SK-N-SH treated with all-trans-retinoic acid at 6 μM for 48 hours (cell line): ENCODE data around the gene ZFP3.
"Not testable (repeated sequence)": the region's sequence is repeated elsewhere in the genome, so short reads cannot be mapped to it uniquely, and the experiment has no call there.

ENCODE experiments used
- ATAC-seq: fragments of 200-7000 bp; cut with Tn5 transposase; 3 replicates; pipeline ENCODE4 v1.9.1; 2020; ENCODE audit warnings: mild to moderate bottlenecking, moderate library complexity
- ARNTL ChIP-seq: fragments of 450-650 bp; formaldehyde crosslinking; IDR thresholded peaks from 2 replicates; pipeline ENCODE4 v1.5.0; 2020; ENCODE audit warnings: low read depth, mild to moderate bottlenecking, moderate library complexity, borderline replicate concordance
- BACH2 ChIP-seq: fragments of 250-450 bp; sonication (Bioruptor Pico); IDR thresholded peaks from 2 replicates; pipeline ENCODE4 v1.9.0; 2021; ENCODE audit warnings: mild to moderate bottlenecking, borderline replicate concordance
- CSDC2 ChIP-seq: fragments of 250-450 bp; sonication (Bioruptor Pico); IDR thresholded peaks from 2 replicates; pipeline ENCODE4 v1.5.0; 2020; ENCODE audit warnings: mild to moderate bottlenecking, moderate library complexity
- CSRNP3 ChIP-seq: fragments of 250-450 bp; sonication (Bioruptor Pico); IDR thresholded peaks from 2 replicates; pipeline ENCODE4 v1.5.1; 2021; ENCODE audit warnings: mild to moderate bottlenecking, moderate library complexity
- GLIS3 ChIP-seq: fragments of 250-450 bp; sonication (Bioruptor Pico); IDR thresholded peaks from 2 replicates; pipeline ENCODE4 v1.5.0; 2020; ENCODE audit warnings: mild to moderate bottlenecking, moderate library complexity
- ISL1 ChIP-seq: fragments of 250-450 bp; sonication (Bioruptor Pico); IDR thresholded peaks from 2 replicates; pipeline ENCODE4 v2.1.2; 2022; ENCODE audit warnings: mild to moderate bottlenecking, moderate library complexity
- OSR1 ChIP-seq: fragments of 250-450 bp; sonication (Bioruptor Pico); IDR thresholded peaks from 2 replicates; pipeline ENCODE4 v1.8.0; 2022; ENCODE audit warnings: moderate library complexity, mild to moderate bottlenecking, inconsistent platforms
- PATZ1 ChIP-seq: fragments of 250-450 bp; sonication (Bioruptor Pico); IDR thresholded peaks from 2 replicates; pipeline ENCODE4 v1.8.0; 2020; ENCODE audit warnings: mild to moderate bottlenecking, moderate library complexity, borderline replicate concordance
- POU6F1 ChIP-seq: fragments of 250-450 bp; sonication (Bioruptor Pico); IDR thresholded peaks from 2 replicates; pipeline ENCODE4 v1.8.0; 2021; ENCODE audit warnings: low read depth, mild to moderate bottlenecking, moderate library complexity, borderline replicate concordance
- PPARA ChIP-seq: fragments of 250-450 bp; sonication (Bioruptor Pico); IDR thresholded peaks from 2 replicates; pipeline ENCODE4 v1.5.0; 2020; ENCODE audit warnings: mild to moderate bottlenecking, borderline replicate concordance
- RARB ChIP-seq: fragments of 250-450 bp; sonication (Bioruptor Pico); IDR thresholded peaks from 2 replicates; pipeline ENCODE4 v1.8.0; 2021; ENCODE audit warnings: mild to moderate bottlenecking, moderate library complexity
- SNAI2 ChIP-seq: fragments of 250-450 bp; sonication (Bioruptor Pico); IDR thresholded peaks from 2 replicates; pipeline ENCODE4 v1.5.0; 2020; ENCODE audit warnings: mild to moderate bottlenecking, moderate library complexity
- TOX ChIP-seq: fragments of 250-450 bp; sonication (Bioruptor Pico); IDR thresholded peaks from 2 replicates; pipeline ENCODE4 v1.8.0; 2021; ENCODE audit warnings: mild to moderate bottlenecking, moderate library complexity, borderline replicate concordance
- ZC3H10 ChIP-seq: fragments of 250-450 bp; sonication (Bioruptor Pico); IDR thresholded peaks from 2 replicates; pipeline ENCODE4 v1.5.1; 2021; ENCODE audit warnings: mild to moderate bottlenecking, moderate library complexity
- ZFP3 ChIP-seq: fragments of 250-450 bp; sonication (Bioruptor Pico); IDR thresholded peaks from 2 replicates; pipeline ENCODE4 v1.5.0; 2020; ENCODE audit warnings: mild to moderate bottlenecking, moderate library complexity
- ZNF565 ChIP-seq: fragments of 450-650 bp; formaldehyde crosslinking; conservative IDR thresholded peaks from 2 replicates; pipeline ENCODE4 v1.5.0; 2020; ENCODE audit warnings: low read depth, mild to moderate bottlenecking, moderate library complexity
- ZNF8 ChIP-seq: fragments of 450-650 bp; formaldehyde crosslinking; IDR thresholded peaks from 2 replicates; pipeline ENCODE4 v1.5.0; 2020; ENCODE audit warnings: mild to moderate bottlenecking, moderate library complexity

Gene ZFP3

GRCh38 chr17:5135726-5136579 is 57.7 kb downstream of the ZFP3 start:
- no peak for ATAC-seq
- TF ChIP-seq OSR1 (CRISPR knock-in tag), result no peak
- TF ChIP-seq GLIS3 (CRISPR knock-in tag), result no peak
- TF ChIP-seq ZC3H10 (CRISPR knock-in tag), result no peak
- TF ChIP-seq ZNF565 (CRISPR knock-in tag), result no peak
- TF ChIP-seq RARB, result no peak
- no peak for TF ChIP-seq ZFP3 (CRISPR knock-in tag)
- no peak for TF ChIP-seq BACH2
- no peak for TF ChIP-seq SNAI2 (CRISPR knock-in tag)
- TF ChIP-seq TOX (CRISPR knock-in tag), result no peak
- no peak for TF ChIP-seq POU6F1 (CRISPR knock-in tag)
- TF ChIP-seq ISL1 (CRISPR knock-in tag), result no peak
- no peak for TF ChIP-seq CSDC2 (CRISPR knock-in tag)

GRCh38 chr17:5136580-5137412 is 58.5 kb downstream of the ZFP3 start:
- not testable (repeated sequence) for ATAC-seq

- ATAC-seq, result not testable (repeated sequence)
These were observed 59.4 kb downstream of the ZFP3 start for GRCh38 chr17:5137511-5138197.

GRCh38 chr17:5138198-5138544 is 59.9 kb downstream of the ZFP3 start:
- not testable (repeated sequence) for ATAC-seq

- ATAC-seq, result no peak
- TF ChIP-seq ZFP3 (CRISPR knock-in tag) (no peak), ZC3H10 (CRISPR knock-in tag) (no peak), ZNF8 (CRISPR knock-in tag) (no peak)
These were observed 60.6 kb downstream of the ZFP3 start for GRCh38 chr17:5138616-5139457.

GRCh38 chr17:5139458-5139732 is 61.1 kb downstream of the ZFP3 start:
- TF ChIP-seq ZNF565 (CRISPR knock-in tag), result no peak
- TF ChIP-seq ARNTL (CRISPR knock-in tag), result no peak
- TF ChIP-seq POU6F1 (CRISPR knock-in tag), result no peak
- no peak for TF ChIP-seq CSRNP3 (CRISPR knock-in tag)
- TF ChIP-seq ZNF8 (CRISPR knock-in tag), result no peak
- TF ChIP-seq ZC3H10 (CRISPR knock-in tag), result no peak
- TF ChIP-seq PATZ1 (CRISPR knock-in tag), result no peak
- TF ChIP-seq ISL1 (CRISPR knock-in tag), result no peak
- no peak for TF ChIP-seq PPARA (CRISPR knock-in tag)
- TF ChIP-seq, all 23 proteins: peak for 0
- ATAC-seq, result no peak

- not testable (repeated sequence) for ATAC-seq
These were observed 64.6 kb downstream of the ZFP3 start for GRCh38 chr17:5142877-5143276.
